GM12878 (cell line): Measurements from ENCODE around the gene TRIM37. TPM values are rescaled to one million over a fixed set of nuclear protein-coding genes. Genes with fewer than 3 reads are reported as not detected.

Experiments used
- ATAC-seq: fragments of 200-7000 bp; cut with Tn5 transposase; 3 replicates; pipeline ENCODE4 v1.9.1; 2020; ENCODE audit warnings: mild to moderate bottlenecking, moderate library complexity
- BruUV-seq: library from RNA; stranded (reverse); fragments of 400-500 nt; replicated peaks from 2 replicates; lab custom pipeline; 2021; lab: Mats Ljungman, UMichigan
- CTCF ChIA-PET: fragments of 300-600 bp; sonication (Branson Sonifier 250); formaldehyde crosslinking; extraction: SDS; loops from one replicate; lab custom pipeline; 2021; ENCODE audit warnings: inconsistent platforms; lab: Yijun Ruan, JAX
- POLR2A ChIA-PET: fragments of 350-600 bp; formaldehyde crosslinking; extraction: SDS; loops from one replicate; lab custom pipeline; 2021; ENCODE audit warnings: inconsistent platforms; lab: Charles Lee
- RAD21 ChIA-PET: fragments of 300-600 bp; sonication (Branson Sonifier 250); formaldehyde crosslinking; loops from one replicate; lab custom pipeline; 2023; ENCODE audit warnings: antibody characterized with exemption; ENCODE audit not compliant: unreplicated experiment; lab: Charles Lee
- SMC1A ChIA-PET: fragments of 300-600 bp; sonication (Branson Sonifier 250); formaldehyde crosslinking; loops from one replicate; lab custom pipeline; 2023; ENCODE audit not compliant: unreplicated experiment, uncharacterized antibody; lab: Charles Lee
- DNase-seq: peaks from one replicate; pipeline ENCODE4 v3.0.0-alpha.2; 2011; ENCODE audit warnings: low read depth, low spot score
- FAIRE-seq: peaks from 3 replicates; lab custom pipeline; 2011; peaks lifted over from hg19 to GRCh38; lab: Jason Lieb, UNC
- H2AFZ ChIP-seq: 2 replicates; pipeline ENCODE4 v1.6.0; 2011; ENCODE audit warnings: low read depth, low read length, control low read depth; ENCODE audit not compliant: control insufficient read depth
- H3K27ac ChIP-seq: 2 replicates; pipeline ENCODE4 v1.5.1; 2011; ENCODE audit warnings: control low read depth; ENCODE audit not compliant: control insufficient read depth, insufficient read depth
- H3K27me3 ChIP-seq, 2 experiments: replicated peaks in 1 of 2; 2 replicates each; pipeline versions ENCODE4 v1.6.0 to v1.6.1; 2011; ENCODE audit warnings: low read length in 1 of 2; ENCODE audit not compliant: control insufficient read depth in 2 of 2, insufficient read depth in 2 of 2
- H3K36me3 ChIP-seq, 2 experiments: 2 replicates each; pipeline ENCODE4 v1.5.1; 2011; ENCODE audit warnings: low read length in 1 of 2; ENCODE audit not compliant: control insufficient read depth in 2 of 2, insufficient read depth in 2 of 2
- H3K4me1 ChIP-seq: 2 replicates; pipeline ENCODE4 v1.6.1; 2011; ENCODE audit warnings: mild to moderate bottlenecking, low read length, moderate library complexity, mixed read lengths; ENCODE audit not compliant: control insufficient read depth, insufficient read depth
- H3K4me2 ChIP-seq: 2 replicates; pipeline ENCODE4 v1.6.0; 2011; ENCODE audit warnings: control low read depth; ENCODE audit not compliant: control insufficient read depth, insufficient read depth
- H3K4me3 ChIP-seq: fragments of 200-600 bp; sonication (generic); 2 replicates; pipeline ENCODE4 v1.5.1; 2016
- H3K79me2 ChIP-seq: 2 replicates; pipeline ENCODE4 v1.6.0; 2011; ENCODE audit warnings: low read length; ENCODE audit not compliant: control insufficient read depth, insufficient read depth
- H3K9ac ChIP-seq: 2 replicates; pipeline ENCODE4 v1.8.0; 2011; ENCODE audit warnings: low read length, control low read depth, mixed read lengths; ENCODE audit not compliant: control insufficient read depth, insufficient read depth
- H3K9me3 ChIP-seq: replicated peaks from 3 replicates; pipeline ENCODE4 v1.5.1; 2011; ENCODE audit warnings: mild to moderate bottlenecking, low read length; ENCODE audit not compliant: control insufficient read depth, insufficient read depth
- H4K20me1 ChIP-seq: 2 replicates; pipeline ENCODE4 v1.6.0; 2011; ENCODE audit not compliant: control insufficient read depth, insufficient read depth
- E2F4 ChIP-seq: IDR thresholded peaks from 2 replicates; pipeline ENCODE4 v1.6.1; 2012; ENCODE audit warnings: low read depth, low read length, improper control_type of control experiment
- RB1 ChIP-seq: fragments of 450-650 bp; formaldehyde crosslinking; IDR thresholded peaks from 2 replicates; pipeline ENCODE4 v1.6.1; 2017; ENCODE audit warnings: mild to moderate bottlenecking, borderline replicate concordance
- TCF7 ChIP-seq: IDR thresholded peaks from 2 replicates; pipeline ENCODE4 v1.6.1; 2014; ENCODE audit warnings: antibody characterized with exemption, borderline replicate concordance
- WGBS: methylation state at CpG from one replicate; pipeline ENCODE4 v1.1.6; 2016; ENCODE audit warnings: low lambda C conversion rate; ENCODE audit not compliant: insufficient replicate concordance, insufficient coverage; ENCODE audit errors: missing lambda C conversion rate; 5-methylcytosine and 5-hydroxymethylcytosine counted together
- in situ Hi-C: fragments of 300-500 bp; cut with MboI; formaldehyde crosslinking; loops from 9 replicates; pipeline ENCODE4 v1.14.3; 2018; ENCODE audit warnings: mixed read lengths
- intact Hi-C: fragments of 100-400 bp; cut with micrococcal nuclease; formaldehyde crosslinking; loops from one replicate; pipeline ENCODE4 v1.14.2; 2022; ENCODE audit not compliant: unreplicated experiment
- polyA plus RNA-seq, 11 experiments: library from polyadenylated mRNA; depleted of rRNA in 4 of 11; unstranded in 6 of 11; stranded (reverse) in 5 of 11; fragments of >200 nt; fragmentation: Nextera tagmentation in 4 of 11; fragmentation: Illumina TruSeq in 1 of 11; extraction: Ambion mirVana in 4 of 11; extraction: Trizol in 1 of 11; gene quantifications; 1 replicate in 1 of 11; 2 replicates in 10 of 11; pipeline versions ENCODE4 v1.2.1 to v1.2.3, GENCODE V29; 2011 to 2016; ENCODE audit warnings: inconsistent platforms in 2 of 11, missing spikeins in 2 of 11, low read depth in 1 of 11
- total RNA-seq, 4 experiments: library from RNA; depleted of rRNA in 3 of 4; stranded (reverse); fragments of >200 nt in 3 of 4; fragmentation: Illumina TruSeq in 1 of 4; extraction: Trizol in 1 of 4; gene quantifications; 2 replicates each; pipeline versions ENCODE4 v1.2.1 to v1.2.3, GENCODE V29; 2013 to 2021

Gene TRIM37
- total and polyA plus RNA-seq, 10 of the 15 experiments (the other 5 are each of a cell fraction or from before 2014, with no cell fraction given): 4.8 to 20.6 (median 18.1) TPM

DNA sequence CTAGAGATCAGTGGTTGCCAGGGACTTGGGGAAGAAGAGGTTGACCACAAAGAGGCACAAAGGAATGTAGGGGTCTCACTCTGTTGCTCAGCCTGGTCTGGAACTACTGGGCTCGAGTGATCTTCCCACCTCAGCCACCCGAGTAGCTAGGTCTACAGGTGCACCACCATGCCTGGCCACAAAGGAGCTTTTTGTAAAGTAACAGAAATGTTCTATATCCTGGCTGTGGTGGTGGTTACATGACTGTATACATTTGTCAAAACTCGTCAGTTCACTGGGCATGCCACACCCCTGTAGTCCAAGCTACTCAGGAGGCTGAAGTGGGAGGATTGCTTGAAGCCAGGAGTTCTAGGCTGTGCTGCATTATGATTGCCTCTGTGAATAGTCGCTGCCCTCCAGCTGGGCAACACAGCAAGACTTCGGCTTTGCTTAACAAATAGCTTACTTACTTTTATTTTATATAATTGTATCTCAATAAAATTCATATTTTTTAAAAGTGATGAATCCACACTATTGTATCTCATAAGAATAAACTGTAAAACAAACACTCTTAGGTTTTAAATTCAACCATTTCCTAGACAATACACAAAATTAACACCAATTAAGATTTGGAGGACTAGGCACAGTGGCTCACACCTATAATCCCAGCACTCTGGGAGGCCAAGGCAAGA, 43.3 kb upstream of the TRIM37 start:
- Histone ChIP-seq H3K27ac (peak overlapping the region; percentile 28; the same call in 1 of the 2 replicates), H2AFZ (no peak overlapping the region), H3K9ac (no peak overlapping the region), H3K4me3 (no peak overlapping the region)
- ChIA-PET POLR2A (interaction anchor here (0.6 to 1.6 kb wide), 5 partner anchors 14 to 58 kb away, joined by 3 to 5 read pairs (median 3); partner anchors contain the start of gene TRIM37), SMC1A (interaction anchor here (0.6 to 2.2 kb wide), 8 partner anchors 13 to 144 kb away, joined by 3 to 7 read pairs (median 3); no protein-coding TSS in a partner anchor)
- FAIRE-seq: no peak
- peak; percentile 65 for ATAC-seq
- TF ChIP-seq TCF7 (no peak), E2F4 (no peak), RB1 (no peak)
- TF ChIP-seq, all 136 proteins: peak for 0
- no peak for DNase-seq
- RAD21 ChIA-PET: interaction anchor here (0.8 to 1.9 kb wide), 2 partner anchors 7 to 13 kb away, joined by 3 to 4 read pairs; no protein-coding TSS in a partner anchor
- no peaks in the 10 kb centered on the region for H4K20me1 ChIP-seq
- CTCF ChIA-PET: interaction anchor here (3.1 kb wide), 1 partner anchor 16 kb away, joined by 15 read pairs; no protein-coding TSS in a partner anchor
- H3K9me3 ChIP-seq: no peaks in the 10 kb centered on the region
- in situ Hi-C loops: no loop called here
- peak overlapping the region; percentile 49 for H3K4me2 ChIP-seq
- H3K27me3 ChIP-seq: no peaks in the 10 kb centered on the region
- BruUV-seq: no TSS peak
- peaks cover 3% of the 10 kb centered on the region; the same call in 1 of the 2 replicates for H3K4me1 ChIP-seq
- intact Hi-C loops: no loop called here
- peaks cover 93% of the 10 kb centered on the region for H3K79me2 ChIP-seq
- H3K36me3 ChIP-seq: no peaks in the 10 kb centered on the region; a peak in 1 of 4 replicates
- 67% methylated on average over 5 of the region's 5 CpGs for WGBS
